HL-60/S4 treated with phorbol 12-myristate 13-acetate at 8.2 ng/mL for 4 days and 3 days (cell line): ENCODE results near the gene WDR74.

Experiments used
- in situ Hi-C: fragments of 300-500 bp; cut with MboI; formaldehyde crosslinking; loops from 2 replicates; pipeline ENCODE4 v1.15.0; 2022; ENCODE audit warnings: low sequenced_read_pairs

Gene WDR74

DNA sequence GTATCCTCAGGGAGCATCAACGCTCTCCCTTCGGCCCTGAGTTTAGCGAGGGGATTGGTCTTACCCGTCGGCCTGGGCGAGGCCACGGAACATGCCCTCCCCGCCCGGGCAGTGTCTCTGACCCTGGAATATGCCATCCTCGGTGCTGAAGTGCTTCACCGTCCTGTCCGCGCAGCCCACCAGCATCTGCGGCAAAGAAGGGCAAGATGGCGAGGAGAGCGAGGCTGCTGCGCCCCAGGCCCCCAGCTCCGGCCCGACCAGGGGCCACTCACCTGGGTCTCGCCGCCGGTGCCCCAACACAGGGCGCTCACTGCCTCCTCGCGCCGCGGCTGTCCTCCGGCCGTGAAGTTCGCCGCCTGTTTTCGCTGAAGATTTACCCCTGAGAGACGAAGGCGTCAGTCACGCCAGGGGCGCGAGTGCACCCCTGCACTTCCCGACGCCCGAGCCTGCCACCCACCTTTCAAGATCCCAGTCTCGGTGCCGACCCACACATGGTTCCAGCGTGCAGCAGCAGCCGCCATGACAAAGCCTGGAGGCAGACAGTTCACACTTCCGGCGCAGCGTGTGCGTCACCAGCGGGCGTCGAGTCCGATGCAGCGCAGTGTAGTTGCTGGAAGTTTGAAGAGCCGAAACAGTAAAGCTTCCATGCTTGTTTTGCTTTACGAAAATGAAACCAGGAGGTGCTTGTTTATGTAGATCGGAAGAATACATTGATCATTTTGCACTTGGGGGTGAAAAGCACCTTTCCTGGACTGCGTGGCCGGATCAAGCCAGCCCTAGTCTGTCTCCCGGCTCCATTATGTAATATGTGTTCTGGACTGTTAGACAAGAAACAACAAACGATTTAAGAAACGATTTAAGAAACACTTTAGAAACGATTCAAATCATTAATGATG is at the start of gene WDR74:
Gene WDR74 (minus strand): TSS at position 541 of the 896 bp plus-strand sequence. CDS start 20 bp downstream, at position 521.
- in situ Hi-C loops = no loop called here

DNA sequence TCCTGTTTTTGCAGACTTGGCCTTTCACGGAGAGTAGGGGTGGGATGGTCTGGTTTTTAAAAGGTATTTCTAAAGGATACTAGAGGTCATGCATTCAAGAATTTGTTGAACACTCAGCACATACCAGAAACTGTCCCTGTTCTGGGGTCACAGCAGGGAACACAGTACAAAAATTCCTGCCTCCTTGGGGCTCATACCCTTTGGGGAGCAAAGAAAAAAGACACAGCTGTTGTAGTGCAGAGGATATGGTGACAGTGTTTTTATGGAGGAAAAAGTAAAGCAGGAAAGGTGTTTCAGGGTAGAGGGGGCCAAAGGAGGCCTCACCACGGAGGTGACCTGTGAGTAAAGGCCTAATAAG is 49.7 kb upstream of the WDR74 start:
- in situ Hi-C loops = no loop called here

- in situ Hi-C loops = no loop called here
These were observed 49.0 kb upstream of the WDR74 start for GRCh38 chr11:62888406-62888805.

- in situ Hi-C loops = no loop called here
These were observed 45.9 kb upstream of the WDR74 start for GRCh38 chr11:62885137-62885750.

DNA sequence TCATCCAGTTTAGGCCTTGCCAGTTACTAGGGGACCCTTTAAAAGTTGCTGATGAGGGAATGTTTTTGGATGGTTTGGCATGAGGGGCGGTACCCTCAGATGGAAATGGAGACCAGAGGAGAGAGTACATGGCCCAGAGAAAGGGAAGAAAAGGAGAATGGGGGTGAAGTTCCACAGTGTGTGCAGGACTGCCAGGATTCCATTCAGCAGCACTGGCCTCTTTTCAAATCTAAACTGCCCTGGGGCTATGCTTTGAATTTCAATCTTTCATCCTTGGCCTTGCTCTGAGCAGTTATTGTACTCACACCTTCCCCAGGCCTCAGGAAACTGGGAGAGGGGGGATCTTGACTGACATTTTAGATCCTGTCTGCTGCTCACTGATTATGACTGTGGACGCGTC is 44.3 kb upstream of the WDR74 start:
- in situ Hi-C loops = no loop called here

DNA sequence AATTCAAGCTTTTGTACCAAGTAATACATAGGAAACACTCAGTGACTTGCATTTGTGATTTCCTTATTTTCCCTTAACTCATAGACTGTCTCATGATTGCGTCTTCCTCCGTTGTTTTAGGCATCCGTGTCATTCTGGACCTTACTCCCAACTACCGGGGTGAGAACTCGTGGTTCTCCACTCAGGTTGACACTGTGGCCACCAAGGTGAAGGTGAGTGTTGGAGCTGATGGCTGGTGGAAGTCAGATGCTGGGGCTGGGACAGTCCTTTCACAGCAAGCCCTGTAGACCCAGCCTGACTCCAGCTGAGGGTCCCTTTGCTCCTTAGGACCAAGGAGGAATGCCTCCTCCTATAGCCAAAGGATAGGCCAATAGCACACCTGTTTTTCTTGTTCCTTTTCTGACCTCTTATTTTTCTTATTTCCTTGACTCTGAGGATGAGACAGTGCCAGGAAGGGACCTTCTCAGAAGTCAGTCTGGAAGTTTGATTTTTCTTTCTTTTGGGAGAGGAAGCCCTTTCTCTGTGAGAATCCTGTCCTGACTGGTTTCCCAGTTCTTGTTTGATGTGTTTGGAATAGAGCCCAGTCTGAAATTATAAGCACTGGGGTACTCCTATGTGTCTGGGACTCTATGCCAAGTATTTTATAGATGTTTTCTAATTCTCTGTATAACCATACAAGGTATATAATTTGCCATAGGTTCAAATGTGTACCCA is 43.6 kb upstream of the WDR74 start:
- in situ Hi-C loops = no loop called here

DNA sequence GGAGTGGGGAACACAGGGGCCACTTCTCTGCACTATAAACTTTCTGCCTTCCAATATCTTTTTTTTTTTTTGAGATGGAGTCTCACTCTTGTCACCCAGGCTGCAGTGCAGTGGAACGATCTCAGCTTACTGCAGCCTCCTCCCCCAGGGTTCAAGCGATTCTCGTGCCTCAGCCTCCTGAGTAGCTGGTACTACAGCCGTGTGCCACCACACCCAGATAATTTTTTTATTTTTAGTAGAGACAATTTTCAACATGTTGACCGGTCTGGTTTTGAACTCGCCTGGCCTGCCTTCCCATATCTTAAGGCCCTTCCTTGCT is 43.0 kb upstream of the WDR74 start:
- in situ Hi-C loops = no loop called here

DNA sequence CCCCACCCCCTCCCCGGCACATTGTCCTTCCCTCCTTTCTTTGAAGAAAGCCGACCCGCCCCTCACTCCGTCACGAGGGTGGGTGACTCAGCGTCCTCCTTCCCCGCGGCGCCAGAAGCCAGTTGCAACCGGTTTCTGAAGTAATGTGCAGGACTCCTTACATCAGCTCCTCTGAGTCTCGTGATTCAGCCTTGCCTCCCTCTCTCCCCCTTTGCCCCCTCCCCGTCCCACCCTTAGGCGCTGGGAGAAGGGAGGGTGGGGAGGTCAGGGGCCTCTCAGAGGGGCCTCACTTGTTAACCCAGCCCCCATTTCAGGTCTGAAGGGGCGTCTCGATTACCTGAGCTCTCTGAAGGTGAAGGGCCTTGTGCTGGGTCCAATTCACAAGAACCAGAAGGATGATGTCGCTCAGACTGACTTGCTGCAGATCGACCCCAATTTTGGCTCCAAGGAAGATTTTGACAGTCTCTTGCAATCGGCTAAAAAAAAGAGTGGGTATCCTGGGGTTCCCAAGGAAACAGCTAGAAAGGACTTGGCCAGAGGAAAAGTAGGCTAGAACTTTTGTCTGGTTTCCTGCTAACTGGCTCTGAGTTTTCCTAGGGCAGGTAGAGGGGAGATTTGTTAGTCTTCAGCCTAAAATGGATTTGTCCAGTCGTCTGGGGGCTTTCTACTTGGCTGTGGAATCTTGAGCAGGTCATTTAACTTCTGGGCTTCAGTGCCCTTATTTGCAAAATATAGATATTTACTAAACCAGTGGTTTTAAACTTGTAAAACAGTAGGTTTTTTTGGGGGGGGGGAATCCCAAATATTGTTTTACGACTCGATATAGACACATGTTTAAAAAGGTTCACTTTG is 42.4 kb upstream of the WDR74 start:
- in situ Hi-C loops = no loop called here

GRCh38 chr11:62880803-62881578 is 41.6 kb upstream of the WDR74 start, which contains the start of gene SLC3A2:
SLC3A2 (plus strand) TSS chr11:62880896; CDS start chr11:62881024, 128 bp downstream.
- in situ Hi-C loops = no loop called here

DNA sequence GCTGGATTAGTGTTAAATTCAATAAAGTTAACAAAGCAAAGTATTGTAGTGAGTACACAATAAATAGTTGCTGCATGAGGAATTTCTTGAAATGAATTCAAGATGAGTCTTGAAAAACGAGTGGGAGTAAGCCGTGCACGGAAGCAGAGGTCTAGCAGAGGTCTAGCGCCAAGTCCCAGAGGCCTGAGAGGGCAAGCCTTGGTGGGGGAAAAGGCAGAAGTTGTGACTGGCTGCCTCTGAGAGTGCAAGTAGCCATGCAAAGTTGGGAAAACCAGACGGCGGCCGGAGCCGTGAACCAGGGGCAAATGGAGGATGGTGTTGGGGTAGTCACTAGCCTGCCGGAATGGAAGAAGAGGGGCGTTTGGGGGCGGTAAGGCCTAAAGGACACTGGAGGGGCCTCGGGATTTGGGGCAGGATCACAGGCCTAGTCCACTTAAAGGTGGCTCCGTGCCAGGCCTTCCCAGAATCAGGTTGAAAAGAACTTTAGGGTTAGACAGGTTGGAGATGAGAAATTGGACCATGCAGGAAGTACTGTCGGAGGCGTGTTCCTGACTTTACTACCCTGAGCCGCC is 40.9 kb upstream of the WDR74 start:
- in situ Hi-C loops = no loop called here

- in situ Hi-C loops = no loop called here
These were observed 40.0 kb upstream of the WDR74 start for GRCh38 chr11:62879235-62879978.

DNA sequence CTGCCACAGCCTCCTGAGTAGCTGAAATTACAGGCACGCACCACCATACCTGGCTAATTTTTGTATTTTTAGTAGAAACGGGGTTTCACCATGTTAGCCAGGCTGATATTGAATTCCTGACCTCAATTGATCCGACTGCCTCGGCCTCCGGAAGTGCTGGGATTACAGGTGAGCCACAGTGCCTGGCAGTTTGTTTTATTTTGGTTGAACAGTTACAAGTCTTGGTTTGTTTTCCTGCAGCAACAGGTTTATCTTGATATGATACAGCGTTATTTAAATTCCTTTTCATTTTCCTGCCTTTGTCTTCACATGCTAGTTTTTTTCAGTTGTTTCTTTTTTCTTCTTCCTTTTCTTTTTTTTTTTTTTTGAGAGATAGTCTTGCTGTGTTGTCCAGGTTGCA is 37.3 kb upstream of the WDR74 start:
- in situ Hi-C loops = no loop called here

DNA sequence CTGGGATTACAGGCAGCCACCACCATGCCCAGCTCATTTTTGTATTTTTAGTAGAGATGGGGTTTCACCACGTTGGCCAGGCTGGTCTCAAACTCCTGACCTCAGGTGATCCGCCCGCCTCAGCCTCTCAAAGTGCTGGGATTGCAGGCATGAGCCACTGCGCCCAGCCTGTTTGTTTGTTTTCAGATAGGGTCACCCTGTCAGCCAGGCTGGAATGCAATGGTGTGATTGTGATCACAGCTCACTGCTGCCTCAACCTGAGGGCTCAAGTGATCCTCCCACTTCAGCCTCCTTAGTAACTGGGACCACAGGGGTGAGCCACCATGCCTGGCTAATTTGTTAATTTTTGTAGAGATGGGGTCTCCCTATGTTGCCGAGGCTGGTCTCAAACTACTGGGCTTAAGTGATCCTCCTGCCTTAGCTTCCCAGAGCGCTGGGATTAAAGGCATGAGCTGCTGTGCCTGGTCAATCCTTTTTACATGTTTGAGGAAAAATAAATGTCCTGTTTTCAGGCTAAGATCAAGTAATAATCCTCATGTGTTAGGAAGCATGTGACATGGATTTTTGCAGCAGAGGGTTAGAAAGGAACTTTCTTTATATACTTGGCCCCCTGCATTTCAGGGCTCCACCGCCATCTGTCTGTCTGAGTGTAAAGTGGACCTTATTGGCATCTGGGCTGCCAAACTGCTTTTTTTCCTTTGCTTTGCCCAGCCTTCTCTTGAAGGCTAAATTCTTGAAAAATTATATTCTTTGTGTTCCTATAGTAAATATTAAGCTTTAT is 36.5 kb upstream of the WDR74 start:
- in situ Hi-C loops = no loop called here

DNA sequence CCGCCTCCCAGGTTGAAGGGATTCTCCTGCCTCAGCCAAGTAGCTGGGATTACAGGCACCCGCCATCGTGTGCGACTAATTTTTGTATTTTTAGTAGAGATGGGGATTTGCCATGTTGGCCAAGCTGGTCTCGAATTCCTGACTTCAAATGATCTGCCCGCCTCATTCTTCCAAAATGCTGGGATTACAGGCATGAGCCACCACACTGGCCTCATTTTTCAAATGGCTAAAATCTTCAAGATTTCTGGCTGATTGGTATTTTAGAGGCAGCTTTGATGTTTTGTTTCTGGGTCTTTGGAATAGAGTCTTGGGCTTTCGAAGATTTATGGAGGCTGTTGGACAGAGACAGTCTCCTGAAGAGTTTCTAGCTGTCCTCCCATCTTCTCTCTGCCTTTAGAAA is 35.5 kb upstream of the WDR74 start:
- in situ Hi-C loops = loop anchor here (25.0 kb wide), 1 partner anchor 488 kb away; no protein-coding TSS in a partner anchor

GRCh38 chr11:62865635-62866034 is 26.2 kb upstream of the WDR74 start:
- in situ Hi-C loops = loop anchor here (25.0 kb wide), 1 partner anchor 478 kb away; no protein-coding TSS in a partner anchor

DNA sequence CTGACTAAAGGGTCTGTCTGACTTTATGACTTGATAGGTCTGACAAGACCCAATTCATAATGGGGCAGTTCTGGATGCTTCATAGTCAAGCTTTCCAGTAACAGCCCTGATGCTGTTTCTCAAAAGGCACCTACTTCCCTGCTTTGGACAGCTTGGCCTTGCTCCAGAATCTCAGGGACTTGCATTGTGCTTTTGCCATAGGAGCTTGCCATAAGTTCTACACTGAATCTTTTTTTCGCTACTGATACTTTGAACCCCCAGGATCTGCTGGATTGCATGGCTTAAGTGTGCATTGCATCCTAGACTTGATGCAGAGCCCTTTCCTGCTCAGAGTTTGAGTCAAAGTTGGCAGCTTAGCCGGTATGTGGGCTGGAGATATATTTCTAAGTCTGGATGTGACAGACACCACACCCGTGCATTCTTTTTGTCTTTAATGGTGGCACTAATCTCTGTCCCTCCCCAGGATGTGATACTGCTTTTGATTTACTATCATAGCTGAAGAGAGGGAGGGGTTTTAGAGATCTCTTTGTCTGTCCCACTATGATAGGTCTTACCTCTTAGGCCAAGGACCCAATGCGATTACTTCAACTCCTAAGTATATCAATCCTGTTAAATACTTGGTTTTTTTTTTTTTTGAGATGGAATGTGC is 24.4 kb upstream of the WDR74 start:
- in situ Hi-C loops = loop anchor here (25.0 kb wide), 1 partner anchor 477 kb away; no protein-coding TSS in a partner anchor

GRCh38 chr11:62861564-62862192 is 22.3 kb upstream of the WDR74 start:
- in situ Hi-C loops = loop anchor here (25.0 kb wide), 1 partner anchor 474 kb away; no protein-coding TSS in a partner anchor
